Upper lobe of right lung (tissue), 1 donor: ENCODE results near the gene CCR6. TPM values are rescaled to one million over a fixed set of nuclear protein-coding genes. Genes with fewer than 3 reads are reported as not detected.

Experiments
- ATAC-seq: fragments of 200-7000 bp; cut with Tn5 transposase; one replicate; pipeline ENCODE4 v1.9.1; 2020; ENCODE audit warnings: mild to moderate bottlenecking, moderate library complexity
- DNase-seq: peaks from one replicate; pipeline ENCODE4 v3.0.0-alpha.2; 2020
- H3K27ac ChIP-seq: fragments of 200-600 bp; one replicate; pipeline ENCODE4 v1.8.0; 2022
- H3K27me3 ChIP-seq: fragments of 200-600 bp; one replicate; pipeline ENCODE4 v1.8.0; 2022; ENCODE audit warnings: mild to moderate bottlenecking
- H3K36me3 ChIP-seq: fragments of 200-600 bp; one replicate; pipeline ENCODE4 v1.8.0; 2022
- H3K4me1 ChIP-seq: fragments of 200-600 bp; one replicate; pipeline ENCODE4 v1.8.0; 2022
- H3K4me3 ChIP-seq: fragments of 200-600 bp; one replicate; pipeline ENCODE4 v1.8.0; 2022; ENCODE audit warnings: mild to moderate bottlenecking
- H3K9me3 ChIP-seq: fragments of 200-600 bp; one replicate; pipeline ENCODE4 v1.8.0; 2022
- intact Hi-C: fragments of 100-400 bp; cut with DNase I; formaldehyde crosslinking; loops from one replicate; pipeline ENCODE4 v1.11.0; 2022
- total RNA-seq: library from RNA; stranded (reverse); fragmentation: NEBNext Ultra II Directional; extraction: Animal tissue kit (Norgen Biotek cat#: 25700); gene quantifications from one replicate; pipeline ENCODE4 v1.2.1, GENCODE V29; 2021
- TF ChIP-seq, protein P1 (sequence below): fragments of 200-600 bp; IDR thresholded peaks from one replicate; pipeline ENCODE4 v1.8.0; 2022; ENCODE audit warnings: antibody characterized with exemption
- donor health status: DM: no; HTN: yes; CAD: no; lungs with severe emphysema.

CCR6 gene
- total RNA-seq, 1 donor from 2014 or later: 1.4 TPM

- Histone ChIP-seq H3K4me3 (no peak overlapping the region), H3K36me3 (no peaks in the 10 kb centered on the region), H3K9me3 (no peaks in the 10 kb centered on the region), H3K4me1 (no peaks in the 10 kb centered on the region), H3K27ac (no peak overlapping the region), H3K27me3 (no peaks in the 10 kb centered on the region)
- intact Hi-C loops: no loop called here
- TF ChIP-seq, protein P1, sequence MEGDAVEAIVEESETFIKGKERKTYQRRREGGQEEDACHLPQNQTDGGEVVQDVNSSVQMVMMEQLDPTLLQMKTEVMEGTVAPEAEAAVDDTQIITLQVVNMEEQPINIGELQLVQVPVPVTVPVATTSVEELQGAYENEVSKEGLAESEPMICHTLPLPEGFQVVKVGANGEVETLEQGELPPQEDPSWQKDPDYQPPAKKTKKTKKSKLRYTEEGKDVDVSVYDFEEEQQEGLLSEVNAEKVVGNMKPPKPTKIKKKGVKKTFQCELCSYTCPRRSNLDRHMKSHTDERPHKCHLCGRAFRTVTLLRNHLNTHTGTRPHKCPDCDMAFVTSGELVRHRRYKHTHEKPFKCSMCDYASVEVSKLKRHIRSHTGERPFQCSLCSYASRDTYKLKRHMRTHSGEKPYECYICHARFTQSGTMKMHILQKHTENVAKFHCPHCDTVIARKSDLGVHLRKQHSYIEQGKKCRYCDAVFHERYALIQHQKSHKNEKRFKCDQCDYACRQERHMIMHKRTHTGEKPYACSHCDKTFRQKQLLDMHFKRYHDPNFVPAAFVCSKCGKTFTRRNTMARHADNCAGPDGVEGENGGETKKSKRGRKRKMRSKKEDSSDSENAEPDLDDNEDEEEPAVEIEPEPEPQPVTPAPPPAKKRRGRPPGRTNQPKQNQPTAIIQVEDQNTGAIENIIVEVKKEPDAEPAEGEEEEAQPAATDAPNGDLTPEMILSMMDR: no peak
- no peak for DNase-seq
- ATAC-seq: no peak
These were observed 20.6 kb upstream of the CCR6 start for GRCh38 chr6:167102318-167102717.

DNA sequence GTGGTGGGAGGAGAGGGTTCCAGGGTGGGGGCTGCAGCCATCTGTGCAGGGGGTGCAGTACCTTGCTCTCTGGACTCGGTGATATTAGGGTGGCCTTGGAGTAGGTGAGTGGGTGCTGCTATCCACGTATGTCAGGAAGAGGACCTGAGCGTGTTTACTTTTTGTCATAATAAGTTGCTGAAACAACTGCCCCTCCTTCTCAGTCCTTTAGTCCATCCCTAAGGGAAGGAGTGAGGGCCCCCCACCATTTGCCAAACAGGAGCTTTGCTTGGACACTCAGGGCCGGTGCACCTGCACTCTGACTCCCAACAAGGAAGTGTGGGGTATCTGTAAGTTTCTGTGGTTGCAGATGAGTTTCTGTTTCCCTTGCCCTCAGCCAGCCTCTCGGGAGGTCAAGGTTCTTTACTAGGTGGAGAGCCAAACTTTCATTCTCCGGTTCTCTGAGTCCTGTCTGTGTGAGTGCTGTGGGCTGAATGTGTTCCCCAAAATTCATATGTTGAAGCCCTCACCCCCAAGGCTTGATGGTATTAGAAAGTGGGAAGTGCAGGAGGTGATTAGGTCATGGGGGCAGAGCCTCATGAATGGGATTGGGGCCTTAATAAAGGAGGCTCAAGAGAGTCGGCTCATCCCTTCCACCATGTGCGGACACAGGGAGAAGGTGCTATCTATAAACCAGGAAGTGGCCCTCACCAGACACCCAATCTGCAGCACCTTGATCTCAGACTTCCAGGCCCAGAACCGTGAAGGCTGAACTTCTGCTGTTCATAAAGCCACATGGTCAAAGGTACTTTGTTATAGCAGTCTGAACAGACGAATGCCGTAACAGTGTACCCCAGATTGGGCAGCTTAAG, 19.6 kb upstream of the CCR6 start:
- intact Hi-C loops: no loop called here
- ATAC-seq: no peak
- no peaks in the 10 kb centered on the region for H3K36me3 ChIP-seq

GRCh38 chr6:167104388-167104787, 18.5 kb upstream of the CCR6 start:
- H3K27ac ChIP-seq: no peak overlapping the region
- DNase-seq (no peak), ATAC-seq (no peak)
- H3K36me3 ChIP-seq: no peaks in the 10 kb centered on the region
- no peaks in the 10 kb centered on the region for H3K4me1 ChIP-seq
- H3K9me3 ChIP-seq: no peaks in the 10 kb centered on the region
- no peak overlapping the region for H3K4me3 ChIP-seq
- TF ChIP-seq, protein P1: no peak
- no peaks in the 10 kb centered on the region for H3K27me3 ChIP-seq
- intact Hi-C loops: no loop called here

More for the DNA sequence above, 19.6 kb upstream of the CCR6 start:
- Histone ChIP-seq H3K4me3 (no peak overlapping the region), H3K27ac (no peak overlapping the region), H3K9me3 (no peaks in the 10 kb centered on the region), H3K4me1 (no peaks in the 10 kb centered on the region), H3K27me3 (no peaks in the 10 kb centered on the region)
- DNase-seq: no peak
- TF ChIP-seq, protein P1: no peak

- no peak for ATAC-seq
- H3K4me1 ChIP-seq: no peaks in the 10 kb centered on the region
- intact Hi-C loops: no loop called here
- no peak overlapping the region for H3K4me3 ChIP-seq
- no peak overlapping the region for H3K27ac ChIP-seq
- H3K9me3 ChIP-seq: no peaks in the 10 kb centered on the region
- no peaks in the 10 kb centered on the region for H3K27me3 ChIP-seq
- no peaks in the 10 kb centered on the region for H3K36me3 ChIP-seq
- DNase-seq: no peak
- TF ChIP-seq, protein P1: no peak
These were observed 17.8 kb upstream of the CCR6 start for GRCh38 chr6:167105060-167105459.

DNA sequence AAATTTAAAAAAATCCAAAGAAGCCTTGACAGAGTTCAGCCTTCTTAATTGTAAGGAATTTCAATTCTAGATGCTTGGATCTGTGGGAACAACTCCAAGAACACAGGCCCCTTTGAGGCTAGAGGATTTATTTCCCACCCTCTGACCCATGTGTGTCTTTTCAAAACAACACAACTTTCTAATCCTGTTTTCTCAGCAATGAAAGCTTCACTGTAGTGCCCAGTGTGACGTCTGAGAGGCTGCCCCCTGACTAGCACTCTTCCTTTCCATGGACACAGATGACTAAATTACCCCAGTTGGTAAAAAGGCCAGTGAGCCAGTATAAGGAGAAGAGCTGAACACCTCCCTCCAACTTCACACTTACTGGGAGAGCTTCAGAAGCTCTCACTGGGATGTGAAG, 16.5 kb upstream of the CCR6 start:
- ATAC-seq: no peak
- TF ChIP-seq, protein P1: no peak
- intact Hi-C loops: no loop called here
- Histone ChIP-seq H3K27me3 (no peaks in the 10 kb centered on the region), H3K4me3 (no peak overlapping the region), H3K9me3 (no peaks in the 10 kb centered on the region), H3K27ac (no peak overlapping the region), H3K4me1 (no peaks in the 10 kb centered on the region), H3K36me3 (no peaks in the 10 kb centered on the region)
- no peak for DNase-seq
